Hematopoietic multipotent progenitor cell treated with erythropoietin and hydrocortisone succinate and interleukin-3 and kit ligand, for 6 days (in vitro differentiated cells): ENCODE data around the gene MPG.
"Not testable (repeated sequence)": the region's sequence is repeated elsewhere in the genome, so short reads cannot be mapped to it uniquely, and the experiment has no call there.

ENCODE experiments used
- DNase-seq: peaks from one replicate; pipeline ENCODE4 v3.0.0-alpha.2; 2015

The MPG gene

DNA sequence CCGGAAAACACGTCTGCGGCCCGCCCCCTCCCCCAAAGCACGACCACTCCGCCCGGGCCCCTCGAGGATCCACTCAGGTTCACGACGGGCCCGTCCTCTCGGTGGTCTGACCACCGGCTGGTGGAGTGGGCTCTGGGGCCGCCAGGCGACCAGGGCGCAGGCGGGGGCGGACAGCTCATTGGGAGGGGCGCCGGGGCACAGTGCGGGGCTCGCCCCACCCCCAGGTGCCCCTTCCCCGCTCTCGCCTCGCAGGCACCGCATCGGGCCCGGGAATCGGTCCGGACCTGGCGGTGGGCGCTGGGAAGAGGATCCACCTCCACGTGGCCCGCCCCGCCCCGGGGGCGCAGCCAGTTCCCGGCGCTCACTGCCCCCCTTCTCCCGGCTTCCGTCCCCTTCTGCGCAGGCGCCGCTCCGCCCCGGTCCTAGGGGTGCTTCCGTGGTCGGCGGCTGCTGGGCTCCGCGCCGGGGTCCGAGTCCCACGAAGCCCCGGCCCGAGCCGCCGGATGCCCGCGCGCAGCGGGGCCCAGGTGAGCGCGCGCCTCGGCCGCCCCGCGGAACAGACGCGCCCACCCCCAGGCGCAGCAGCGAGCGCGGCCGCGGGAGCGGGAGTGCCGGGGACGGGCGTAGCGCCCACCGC, at the start of gene MPG:
MPG (plus strand) TSS at position 419 of the 637 bp plus-strand sequence; CDS start at position 504, 85 bp downstream.
- DNase-seq, result peak; percentile 89

DNA sequence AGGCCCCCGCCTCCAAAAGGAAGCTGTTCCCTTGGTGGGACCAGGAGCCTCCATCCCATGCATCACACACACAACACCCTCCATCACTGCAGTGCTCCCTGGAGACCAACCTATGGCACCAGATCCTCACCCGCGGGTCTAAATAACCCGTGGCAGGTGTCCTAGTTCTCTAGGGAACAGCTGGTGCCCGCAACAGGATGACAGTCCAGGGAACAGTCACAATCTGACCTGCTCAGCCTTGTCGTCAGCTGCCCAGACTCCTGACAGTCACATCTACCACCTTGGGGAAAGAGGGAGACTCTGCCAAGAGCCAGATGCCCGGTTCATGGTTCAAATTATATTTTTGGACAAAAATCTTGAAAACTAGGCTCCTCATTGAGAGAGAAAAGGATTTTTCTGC, 47.4 kb upstream of the MPG start:
- DNase-seq, result not testable (repeated sequence)

GRCh38 chr16:33154-33876, 44.7 kb upstream of the MPG start:
- not testable (repeated sequence) for DNase-seq

DNA sequence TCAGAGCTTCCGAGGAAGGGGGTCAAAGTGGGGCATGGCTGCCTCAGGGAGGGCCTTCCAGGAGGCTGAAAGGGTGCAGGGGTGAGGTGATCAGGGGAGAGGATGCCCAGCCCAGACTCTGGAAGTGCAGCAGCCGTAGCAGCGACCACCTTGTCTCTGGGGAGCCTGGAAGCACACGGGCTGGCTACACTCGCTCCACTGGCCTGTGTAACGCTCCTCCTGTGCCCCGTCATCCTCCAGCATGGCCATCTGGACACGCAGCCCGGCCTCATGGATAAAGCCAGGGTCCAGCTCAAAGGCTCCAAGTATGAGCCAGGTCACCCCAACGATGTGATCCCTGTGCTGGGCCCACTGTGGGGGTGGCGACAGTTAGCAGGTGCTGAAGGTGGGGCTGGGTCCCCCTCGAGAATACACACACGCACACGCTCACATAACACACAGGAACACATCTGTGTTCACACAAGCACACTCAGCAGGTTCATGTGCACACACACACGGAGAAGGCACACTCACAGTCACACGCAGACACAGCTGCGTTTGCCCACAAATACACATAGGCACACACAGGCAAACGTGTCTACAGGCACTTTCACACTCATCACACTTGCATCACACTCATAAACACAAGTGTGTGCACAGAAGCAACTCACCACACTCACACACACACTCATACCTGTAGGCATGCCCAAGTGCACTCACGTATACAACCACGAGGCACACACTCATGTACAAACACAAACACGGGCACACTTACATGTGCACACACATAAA, 44.0 kb upstream of the MPG start:
- DNase-seq, result no peak

- no peak for DNase-seq
Measured at GRCh38 chr16:34648-34987, 43.4 kb upstream of the MPG start.

DNA sequence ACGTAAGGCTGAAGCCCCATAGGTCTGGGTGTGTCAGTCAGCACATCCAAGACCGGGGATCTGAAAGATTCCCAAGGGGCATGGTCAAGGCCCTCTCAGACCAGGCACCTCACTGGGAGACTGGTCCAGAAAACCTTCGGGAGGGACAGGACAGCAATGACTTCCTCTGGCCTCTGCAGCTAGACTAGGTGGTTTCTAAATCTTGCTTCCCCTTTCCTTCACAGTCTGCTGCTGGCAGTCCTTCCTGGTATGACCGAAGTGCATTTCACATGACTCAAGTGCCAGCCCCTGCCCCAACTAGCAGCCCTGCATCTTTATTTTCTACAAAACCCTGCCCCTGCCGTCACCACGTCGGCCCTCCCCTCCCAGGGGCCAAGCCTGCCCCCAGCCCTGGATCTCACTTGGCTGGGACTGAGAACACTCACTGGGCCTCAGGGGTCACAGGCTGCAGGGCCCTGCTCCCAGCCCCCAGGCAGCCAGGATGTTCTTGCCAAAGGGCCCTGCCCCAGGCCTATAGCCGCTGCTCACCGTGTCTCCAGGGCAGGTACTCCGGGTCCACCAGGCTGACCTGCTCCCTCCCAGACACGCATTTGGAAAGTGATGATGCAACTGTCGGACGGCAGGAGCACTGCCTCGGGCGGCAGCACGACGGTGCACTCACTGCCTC, 42.9 kb upstream of the MPG start:
- DNase-seq, result peak; percentile 60

GRCh38 chr16:35678-36305, 42.2 kb upstream of the MPG start:
- no peak for DNase-seq

- no peak for DNase-seq
Measured at GRCh38 chr16:36336-36984, 41.6 kb upstream of the MPG start.

- no peak for DNase-seq
Measured at GRCh38 chr16:37511-37910, 40.5 kb upstream of the MPG start.

- not testable (repeated sequence) for DNase-seq
Measured at GRCh38 chr16:38206-38605, 39.8 kb upstream of the MPG start.

DNA sequence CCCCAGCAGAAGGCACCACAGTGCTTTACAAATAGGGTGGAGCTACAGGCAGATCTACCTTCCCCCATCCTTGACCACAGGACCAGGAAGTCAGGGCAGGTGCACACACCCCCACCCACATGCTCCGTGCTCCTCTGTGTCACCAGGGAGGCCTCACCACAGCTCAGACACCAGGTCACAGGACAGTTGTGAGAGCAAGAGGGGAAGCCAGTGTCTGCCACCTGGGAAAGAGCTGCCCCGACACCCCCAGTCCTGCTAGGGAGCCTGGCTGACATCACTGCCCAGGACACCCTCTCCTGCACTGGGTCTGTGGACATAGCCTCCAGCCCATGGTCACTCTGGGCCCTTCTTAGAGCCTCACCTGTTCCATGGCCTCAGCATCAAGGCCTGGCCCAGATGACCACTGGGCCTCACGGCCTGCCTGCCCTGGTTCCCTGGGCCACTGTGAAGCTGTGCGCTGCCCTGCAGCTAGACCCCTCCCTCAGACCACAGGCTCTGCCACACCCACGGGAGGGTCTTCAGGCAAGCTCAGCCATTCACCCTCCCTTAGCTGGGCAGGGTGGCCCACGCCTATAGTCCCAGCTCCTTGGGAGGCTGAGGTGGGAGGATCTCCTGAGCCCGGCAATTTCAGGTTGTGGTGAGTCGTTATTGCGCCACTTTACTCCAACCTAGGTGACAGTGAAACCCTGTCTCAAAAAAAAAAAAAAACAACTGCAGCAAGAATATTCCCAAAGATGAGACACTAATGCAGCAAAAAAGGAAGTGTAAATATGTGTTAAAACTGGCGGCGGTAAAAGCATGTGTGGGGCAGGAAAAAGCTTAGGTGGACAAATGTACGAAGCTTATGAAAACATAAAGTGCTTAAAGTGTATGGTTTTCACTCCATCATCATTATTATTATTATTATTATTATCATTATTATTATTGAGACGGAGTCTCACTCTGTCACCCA, 38.8 kb upstream of the MPG start:
- DNase-seq, result peak; percentile 40

GRCh38 chr16:41439-42068, 36.5 kb upstream of the MPG start:
- DNase-seq, result no peak

GRCh38 chr16:42069-42457, 36.0 kb upstream of the MPG start:
- DNase-seq, result no peak

DNA sequence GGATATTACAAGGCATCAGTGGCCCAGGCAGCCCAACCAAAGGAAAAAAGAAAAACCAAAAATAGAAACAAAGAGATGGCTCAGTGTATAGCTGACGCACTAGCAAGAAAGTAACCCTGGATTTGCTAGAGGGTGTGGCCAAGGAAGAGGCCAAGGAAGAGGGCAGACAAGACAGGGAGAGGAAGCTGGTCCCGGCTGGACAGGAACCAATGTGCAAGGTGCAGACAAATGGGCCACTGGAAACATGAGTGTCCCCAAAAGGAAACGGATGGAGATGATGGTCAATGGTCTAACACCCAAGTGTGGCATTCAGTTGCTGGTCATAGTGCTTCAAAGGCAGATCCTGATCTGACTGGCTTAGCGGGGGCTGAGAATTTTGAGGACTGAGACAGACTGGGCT, 35.3 kb upstream of the MPG start:
- no peak for DNase-seq

DNA sequence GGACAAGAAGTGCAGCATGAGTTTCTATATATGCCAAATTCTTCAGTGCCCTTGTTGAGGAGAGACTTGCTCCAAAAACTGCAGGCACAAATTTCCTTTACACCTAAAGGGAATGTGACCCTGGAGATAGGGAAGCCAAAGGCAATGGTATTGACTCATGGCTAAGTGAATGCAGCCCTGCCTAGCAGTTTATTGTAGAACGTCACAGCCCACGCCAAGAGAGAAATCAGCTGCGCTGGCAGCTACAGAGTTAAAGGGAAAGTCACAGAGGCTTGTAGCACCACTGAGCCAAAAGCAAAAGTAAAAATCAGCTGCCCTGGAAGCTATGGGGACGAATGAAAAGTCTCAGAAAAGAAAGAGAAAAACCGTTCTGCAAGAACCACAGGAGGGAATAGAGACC, 34.7 kb upstream of the MPG start:
- DNase-seq, result no peak

- no peak for DNase-seq
Measured at GRCh38 chr16:44655-45054, 33.4 kb upstream of the MPG start.

- no peak for DNase-seq
Measured at GRCh38 chr16:45454-45853, 32.6 kb upstream of the MPG start.

DNA sequence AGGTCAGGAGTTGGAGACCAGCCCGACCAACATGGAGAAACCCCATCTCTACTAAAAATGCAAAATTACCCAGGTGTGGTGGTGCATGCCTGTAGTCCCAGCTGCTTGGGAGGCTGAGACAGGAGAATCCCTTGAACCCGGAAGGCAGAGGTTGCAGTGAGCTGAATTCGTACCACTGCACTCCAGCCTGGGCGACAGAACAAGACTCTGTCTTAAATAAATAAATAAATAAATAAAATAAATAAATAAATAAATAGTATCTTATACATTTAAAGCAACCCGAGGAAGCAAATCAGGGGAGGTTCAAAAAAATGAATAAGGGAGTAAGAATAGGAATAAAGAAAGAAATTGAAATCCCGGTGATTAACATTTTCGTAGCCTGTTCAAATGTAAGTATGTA, 31.5 kb upstream of the MPG start:
- DNase-seq, result not testable (repeated sequence)

DNA sequence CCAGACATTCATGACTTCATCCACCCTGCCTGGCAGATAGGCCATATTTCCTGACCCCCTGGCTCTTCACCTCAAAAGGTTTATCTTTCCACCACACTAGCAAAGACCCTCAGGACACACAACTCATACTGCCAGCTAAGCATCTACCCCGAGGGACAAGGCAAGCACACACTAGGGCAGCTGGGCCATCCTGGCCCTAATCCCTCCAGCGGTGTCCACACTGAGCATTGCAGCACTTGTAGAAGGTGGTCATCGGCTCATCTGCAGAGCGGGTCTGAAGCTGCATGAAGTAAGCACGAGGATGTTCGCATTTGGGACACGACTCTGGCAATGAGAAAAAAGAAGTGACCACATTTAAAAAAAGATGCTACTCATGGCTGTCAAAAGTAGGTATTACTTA, 30.8 kb upstream of the MPG start:
- no peak for DNase-seq

DNA sequence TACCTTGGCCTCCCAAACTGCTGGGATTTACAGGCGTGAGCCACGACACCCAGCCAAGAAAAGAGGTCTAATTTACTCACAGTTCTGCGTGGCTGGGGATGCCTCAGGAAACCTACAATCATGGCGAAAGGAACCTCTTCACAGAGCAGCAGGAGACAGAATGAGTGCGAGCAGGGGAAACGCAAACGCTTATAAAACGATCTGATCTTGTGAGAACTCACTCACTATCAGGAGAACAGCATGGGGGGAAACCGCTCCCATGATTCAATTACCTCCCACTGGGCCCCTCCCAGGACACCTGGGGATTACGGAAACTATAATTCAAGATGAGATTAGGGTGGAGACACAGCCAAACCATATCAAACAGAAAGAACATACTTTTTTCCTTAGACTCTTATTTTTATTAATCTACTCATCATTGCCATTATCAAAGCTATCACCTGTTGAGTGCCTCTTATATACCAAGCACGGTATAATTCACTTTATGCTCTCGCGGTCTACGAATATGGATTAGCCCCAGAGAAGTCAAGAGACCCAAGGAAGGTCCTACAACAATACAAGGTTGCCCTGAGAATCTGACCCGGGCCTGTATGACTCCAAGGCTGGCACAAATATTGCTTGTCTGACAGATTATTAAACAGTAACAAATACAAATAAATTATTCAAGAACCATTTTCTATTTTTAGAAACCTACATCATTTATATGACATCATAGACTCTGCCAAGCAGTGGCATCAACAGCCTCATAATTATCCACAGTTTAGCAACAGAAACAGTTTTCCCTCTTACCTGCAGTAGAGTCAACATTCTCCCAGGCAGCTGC, 27.0 kb upstream of the MPG start:
- no peak for DNase-seq
